ENCODE results near the gene TMEM120B. TPM values are rescaled to one million over a fixed set of nuclear protein-coding genes. Genes with fewer than 3 reads are reported as not detected.

Gene TMEM120B
- total and polyA plus RNA-seq, 2 of the 13 experiments (the other 11 are each of a cell fraction or from before 2014, with no cell fraction given), result 7.1 to 12.9 TPM

DNA sequence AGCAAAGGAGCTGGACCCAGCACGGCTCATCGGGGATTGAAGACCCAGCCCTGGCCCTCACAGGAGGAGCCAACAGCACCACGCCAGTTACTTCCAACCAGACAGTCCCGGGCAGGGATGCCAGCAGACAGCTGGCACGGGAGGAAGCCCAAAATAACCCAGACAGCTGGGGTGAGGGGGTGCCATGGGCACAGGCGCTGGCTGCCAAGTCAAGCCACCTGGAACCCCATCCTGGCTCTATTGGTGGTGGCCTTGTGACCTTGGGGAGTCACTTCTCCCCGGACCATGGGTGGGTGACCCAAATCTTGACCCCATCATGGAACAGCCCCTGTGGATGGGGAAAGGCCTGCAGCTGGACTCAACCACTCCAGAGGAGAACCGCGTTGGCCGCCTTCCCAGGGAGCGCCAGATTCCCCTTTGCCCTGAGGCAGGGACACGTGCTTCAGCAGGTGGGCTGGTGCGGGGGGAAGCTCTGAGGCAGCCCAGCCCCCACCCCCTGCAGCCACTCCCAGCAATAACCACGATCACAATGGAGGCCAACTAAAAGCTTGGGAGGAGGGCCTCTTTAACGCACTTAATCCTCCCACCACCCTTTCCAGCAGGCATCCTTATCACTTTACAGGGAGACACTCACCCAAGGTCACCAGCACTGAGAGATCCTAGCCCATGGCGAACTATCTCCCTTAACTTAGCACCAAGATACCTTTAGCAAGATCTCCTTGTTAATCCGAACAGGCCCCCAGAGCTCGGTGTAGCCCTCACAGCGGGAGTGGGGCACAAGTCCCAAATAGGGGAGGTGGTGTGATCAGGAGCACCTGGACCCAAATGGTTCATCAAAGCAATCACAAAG lies 85.6 kb downstream of the TMEM120B start (continued):
- TF ChIP-seq, protein P1, sequence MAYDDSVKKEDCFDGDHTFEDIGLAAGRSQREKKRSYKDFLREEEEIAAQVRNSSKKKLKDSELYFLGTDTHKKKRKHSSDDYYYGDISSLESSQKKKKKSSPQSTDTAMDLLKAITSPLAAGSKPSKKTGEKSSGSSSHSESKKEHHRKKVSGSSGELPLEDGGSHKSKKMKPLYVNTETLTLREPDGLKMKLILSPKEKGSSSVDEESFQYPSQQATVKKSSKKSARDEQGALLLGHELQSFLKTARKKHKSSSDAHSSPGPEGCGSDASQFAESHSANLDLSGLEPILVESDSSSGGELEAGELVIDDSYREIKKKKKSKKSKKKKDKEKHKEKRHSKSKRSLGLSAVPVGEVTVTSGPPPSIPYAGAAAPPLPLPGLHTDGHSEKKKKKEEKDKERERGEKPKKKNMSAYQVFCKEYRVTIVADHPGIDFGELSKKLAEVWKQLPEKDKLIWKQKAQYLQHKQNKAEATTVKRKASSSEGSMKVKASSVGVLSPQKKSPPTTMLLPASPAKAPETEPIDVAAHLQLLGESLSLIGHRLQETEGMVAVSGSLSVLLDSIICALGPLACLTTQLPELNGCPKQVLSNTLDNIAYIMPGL (CRISPR knock-in tag; IDR thresholded peaks at IDR 0.05; ENCODE audit: borderline replicate concordance in 1 of 2, low read depth in 1 of 2), result 0 out of 4 replicates have a peak, but pooled peaks of 1 of the 2 experiments have one; percentile 21
- TF ChIP-seq, protein P2, sequence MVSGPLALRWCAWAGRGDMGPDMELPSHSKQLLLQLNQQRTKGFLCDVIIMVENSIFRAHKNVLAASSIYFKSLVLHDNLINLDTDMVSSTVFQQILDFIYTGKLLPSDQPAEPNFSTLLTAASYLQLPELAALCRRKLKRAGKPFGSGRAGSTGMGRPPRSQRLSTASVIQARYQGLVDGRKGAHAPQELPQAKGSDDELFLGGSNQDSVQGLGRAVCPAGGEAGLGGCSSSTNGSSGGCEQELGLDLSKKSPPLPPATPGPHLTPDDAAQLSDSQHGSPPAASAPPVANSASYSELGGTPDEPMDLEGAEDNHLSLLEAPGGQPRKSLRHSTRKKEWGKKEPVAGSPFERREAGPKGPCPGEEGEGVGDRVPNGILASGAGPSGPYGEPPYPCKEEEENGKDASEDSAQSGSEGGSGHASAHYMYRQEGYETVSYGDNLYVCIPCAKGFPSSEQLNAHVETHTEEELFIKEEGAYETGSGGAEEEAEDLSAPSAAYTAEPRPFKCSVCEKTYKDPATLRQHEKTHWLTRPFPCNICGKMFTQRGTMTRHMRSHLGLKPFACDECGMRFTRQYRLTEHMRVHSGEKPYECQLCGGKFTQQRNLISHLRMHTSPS (CRISPR knock-in tag; IDR thresholded peaks at IDR 0.05; ENCODE audit: low read depth), result peak; percentile 55
- TF ChIP-seq, protein P3, sequence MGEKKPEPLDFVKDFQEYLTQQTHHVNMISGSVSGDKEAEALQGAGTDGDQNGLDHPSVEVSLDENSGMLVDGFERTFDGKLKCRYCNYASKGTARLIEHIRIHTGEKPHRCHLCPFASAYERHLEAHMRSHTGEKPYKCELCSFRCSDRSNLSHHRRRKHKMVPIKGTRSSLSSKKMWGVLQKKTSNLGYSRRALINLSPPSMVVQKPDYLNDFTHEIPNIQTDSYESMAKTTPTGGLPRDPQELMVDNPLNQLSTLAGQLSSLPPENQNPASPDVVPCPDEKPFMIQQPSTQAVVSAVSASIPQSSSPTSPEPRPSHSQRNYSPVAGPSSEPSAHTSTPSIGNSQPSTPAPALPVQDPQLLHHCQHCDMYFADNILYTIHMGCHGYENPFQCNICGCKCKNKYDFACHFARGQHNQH (CRISPR knock-in tag; IDR thresholded peaks at IDR 0.05), result 0 out of 2 replicates have a peak, but pooled peaks have one; percentile 18
- TF ChIP-seq HNF4A (CRISPR knock-in tag; IDR thresholded peaks at IDR 0.05), result peak; percentile 42
- TF ChIP-seq, protein P4, sequence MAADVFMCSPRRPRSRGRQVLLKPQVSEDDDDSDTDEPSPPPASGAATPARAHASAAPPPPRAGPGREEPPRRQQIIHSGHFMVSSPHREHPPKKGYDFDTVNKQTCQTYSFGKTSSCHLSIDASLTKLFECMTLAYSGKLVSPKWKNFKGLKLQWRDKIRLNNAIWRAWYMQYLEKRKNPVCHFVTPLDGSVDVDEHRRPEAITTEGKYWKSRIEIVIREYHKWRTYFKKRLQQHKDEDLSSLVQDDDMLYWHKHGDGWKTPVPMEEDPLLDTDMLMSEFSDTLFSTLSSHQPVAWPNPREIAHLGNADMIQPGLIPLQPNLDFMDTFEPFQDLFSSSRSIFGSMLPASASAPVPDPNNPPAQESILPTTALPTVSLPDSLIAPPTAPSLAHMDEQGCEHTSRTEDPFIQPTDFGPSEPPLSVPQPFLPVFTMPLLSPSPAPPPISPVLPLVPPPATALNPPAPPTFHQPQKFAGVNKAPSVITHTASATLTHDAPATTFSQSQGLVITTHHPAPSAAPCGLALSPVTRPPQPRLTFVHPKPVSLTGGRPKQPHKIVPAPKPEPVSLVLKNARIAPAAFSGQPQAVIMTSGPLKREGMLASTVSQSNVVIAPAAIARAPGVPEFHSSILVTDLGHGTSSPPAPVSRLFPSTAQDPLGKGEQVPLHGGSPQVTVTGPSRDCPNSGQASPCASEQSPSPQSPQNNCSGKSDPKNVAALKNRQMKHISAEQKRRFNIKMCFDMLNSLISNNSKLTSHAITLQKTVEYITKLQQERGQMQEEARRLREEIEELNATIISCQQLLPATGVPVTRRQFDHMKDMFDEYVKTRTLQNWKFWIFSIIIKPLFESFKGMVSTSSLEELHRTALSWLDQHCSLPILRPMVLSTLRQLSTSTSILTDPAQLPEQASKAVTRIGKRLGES (CRISPR knock-in tag; IDR thresholded peaks at IDR 0.05; ENCODE audit: borderline replicate concordance), result no peak
- peak; percentile 97 for TF ChIP-seq ARNTL (CRISPR knock-in tag; IDR thresholded peaks at IDR 0.05)
- TF ChIP-seq NFATC3 (CRISPR knock-in tag; IDR thresholded peaks at IDR 0.05), result no peak
- no peak for TF ChIP-seq REPIN1 (CRISPR knock-in tag; IDR thresholded peaks at IDR 0.05; ENCODE audit: borderline replicate concordance, low read depth)
- no peak for TF ChIP-seq DNMT1 (CRISPR knock-in tag; IDR thresholded peaks at IDR 0.05)
- no peak for TF ChIP-seq ZNF557 (CRISPR knock-in tag; IDR thresholded peaks at IDR 0.05)
- TF ChIP-seq, protein P5, sequence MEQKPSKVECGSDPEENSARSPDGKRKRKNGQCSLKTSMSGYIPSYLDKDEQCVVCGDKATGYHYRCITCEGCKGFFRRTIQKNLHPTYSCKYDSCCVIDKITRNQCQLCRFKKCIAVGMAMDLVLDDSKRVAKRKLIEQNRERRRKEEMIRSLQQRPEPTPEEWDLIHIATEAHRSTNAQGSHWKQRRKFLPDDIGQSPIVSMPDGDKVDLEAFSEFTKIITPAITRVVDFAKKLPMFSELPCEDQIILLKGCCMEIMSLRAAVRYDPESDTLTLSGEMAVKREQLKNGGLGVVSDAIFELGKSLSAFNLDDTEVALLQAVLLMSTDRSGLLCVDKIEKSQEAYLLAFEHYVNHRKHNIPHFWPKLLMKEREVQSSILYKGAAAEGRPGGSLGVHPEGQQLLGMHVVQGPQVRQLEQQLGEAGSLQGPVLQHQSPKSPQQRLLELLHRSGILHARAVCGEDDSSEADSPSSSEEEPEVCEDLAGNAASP (CRISPR knock-in tag; IDR thresholded peaks at IDR 0.05; ENCODE audit: borderline replicate concordance), result 0 out of 2 replicates have a peak, but pooled peaks have one; percentile 34
- TF ChIP-seq ZBTB7B (CRISPR knock-in tag; IDR thresholded peaks at IDR 0.05), result 0 out of 2 replicates have a peak, but pooled peaks have one; percentile 36
- no peak for TF ChIP-seq ZNF7 (CRISPR knock-in tag; IDR thresholded peaks at IDR 0.05)
- 0 out of 2 replicates have a peak, but pooled peaks have one; percentile 23 for TF ChIP-seq KAT8 (CRISPR knock-in tag; IDR thresholded peaks at IDR 0.05)
- TF ChIP-seq ZNF501 (CRISPR knock-in tag; IDR thresholded peaks at IDR 0.05), result no peak
- TF ChIP-seq, protein P6, sequence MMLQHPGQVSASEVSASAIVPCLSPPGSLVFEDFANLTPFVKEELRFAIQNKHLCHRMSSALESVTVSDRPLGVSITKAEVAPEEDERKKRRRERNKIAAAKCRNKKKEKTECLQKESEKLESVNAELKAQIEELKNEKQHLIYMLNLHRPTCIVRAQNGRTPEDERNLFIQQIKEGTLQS (CRISPR knock-in tag; IDR thresholded peaks at IDR 0.05), result no peak
- 0 out of 2 replicates have a peak, but pooled peaks have one; percentile 37 for TF ChIP-seq PPARG (CRISPR knock-in tag; conservative IDR thresholded peaks at IDR 0.05)
- no peak for TF ChIP-seq NCOA2 (CRISPR knock-in tag; IDR thresholded peaks at IDR 0.05)
